Mesendoderm (in vitro differentiated cells): ENCODE data around the gene ADGRG3.

ENCODE experiments used
- DNase-seq: peaks from one replicate; pipeline ENCODE4 v3.0.0; 2013
- H2AK5ac ChIP-seq: 2 replicates; pipeline ENCODE4 v1.6.1; 2013; ENCODE audit warnings: low read length, inconsistent platforms
- H2BK120ac ChIP-seq: 2 replicates; pipeline ENCODE4 v1.6.1; 2013; ENCODE audit warnings: low read depth, mild to moderate bottlenecking, low read length, moderate library complexity, mixed read lengths
- H2BK15ac ChIP-seq: replicated peaks from 2 replicates; pipeline ENCODE4 v1.6.1; 2013; ENCODE audit warnings: low read depth, mild to moderate bottlenecking, moderate library complexity
- H2BK5ac ChIP-seq: 2 replicates; pipeline ENCODE4 v1.6.1; 2013; ENCODE audit warnings: low read length, inconsistent platforms
- H3K18ac ChIP-seq: 2 replicates; pipeline ENCODE4 v1.6.1; 2013; ENCODE audit warnings: mild to moderate bottlenecking, low read length, mixed read lengths
- H3K23ac ChIP-seq: one replicate; pipeline ENCODE4 v1.6.1; 2013; ENCODE audit warnings: low read length
- H3K27ac ChIP-seq: 2 replicates; pipeline ENCODE4 v1.5.1; 2013; ENCODE audit warnings: low read depth, mild to moderate bottlenecking, inconsistent platforms, low read length, moderate library complexity
- H3K27me3 ChIP-seq: 2 replicates; pipeline ENCODE4 v1.6.1; 2013; ENCODE audit warnings: low read length, control low read depth, mild to moderate bottlenecking, inconsistent platforms; ENCODE audit not compliant: insufficient read depth, poor library complexity
- H3K36me3 ChIP-seq: 2 replicates; pipeline ENCODE4 v1.6.1; 2013; ENCODE audit warnings: low read length, inconsistent platforms; ENCODE audit not compliant: control insufficient read depth, insufficient read depth
- H3K4ac ChIP-seq: one replicate; pipeline ENCODE4 v1.6.1; 2013; ENCODE audit warnings: low read depth, mild to moderate bottlenecking, low read length, moderate library complexity
- H3K4me1 ChIP-seq: 2 replicates; pipeline ENCODE4 v1.6.1; 2013; ENCODE audit warnings: low read depth, low read length, inconsistent platforms; ENCODE audit not compliant: control insufficient read depth
- H3K4me2 ChIP-seq: 2 replicates; pipeline ENCODE4 v1.6.1; 2013; ENCODE audit warnings: low read length
- H3K4me3 ChIP-seq: 2 replicates; pipeline ENCODE4 v1.5.1; 2013; ENCODE audit warnings: mild to moderate bottlenecking, low read length
- H3K56ac ChIP-seq: one replicate; pipeline ENCODE4 v1.6.1; 2013; ENCODE audit warnings: low read length
- H3K79me1 ChIP-seq: 2 replicates; pipeline ENCODE4 v1.6.1; 2013; ENCODE audit warnings: low read length, inconsistent platforms
- H3K79me2 ChIP-seq: 2 replicates; pipeline ENCODE4 v1.6.1; 2013; ENCODE audit warnings: mild to moderate bottlenecking, low read length; ENCODE audit not compliant: control insufficient read depth, insufficient read depth
- H3K9ac ChIP-seq: 2 replicates; pipeline ENCODE4 v1.6.1; 2013; ENCODE audit warnings: low read length, inconsistent platforms
- H4K5ac ChIP-seq: one replicate; pipeline ENCODE4 v1.6.1; 2013; ENCODE audit warnings: low read length
- H4K8ac ChIP-seq: one replicate; pipeline ENCODE4 v1.6.1; 2013; ENCODE audit warnings: low read depth, mild to moderate bottlenecking, control low read depth, low read length, moderate library complexity
- whole genome bisulfite sequencing: extraction: QIAGEN DNeasy Blood & Tissue Kit; methylation state at CpG from one replicate; pipeline ENCODE4 v1.1.7; 2013; ENCODE audit warnings: low lambda C conversion rate, missing lambda C conversion rate; ENCODE audit not compliant: insufficient coverage; ENCODE audit errors: extremely low coverage; 5-methylcytosine and 5-hydroxymethylcytosine counted together

ADGRG3 gene

DNA sequence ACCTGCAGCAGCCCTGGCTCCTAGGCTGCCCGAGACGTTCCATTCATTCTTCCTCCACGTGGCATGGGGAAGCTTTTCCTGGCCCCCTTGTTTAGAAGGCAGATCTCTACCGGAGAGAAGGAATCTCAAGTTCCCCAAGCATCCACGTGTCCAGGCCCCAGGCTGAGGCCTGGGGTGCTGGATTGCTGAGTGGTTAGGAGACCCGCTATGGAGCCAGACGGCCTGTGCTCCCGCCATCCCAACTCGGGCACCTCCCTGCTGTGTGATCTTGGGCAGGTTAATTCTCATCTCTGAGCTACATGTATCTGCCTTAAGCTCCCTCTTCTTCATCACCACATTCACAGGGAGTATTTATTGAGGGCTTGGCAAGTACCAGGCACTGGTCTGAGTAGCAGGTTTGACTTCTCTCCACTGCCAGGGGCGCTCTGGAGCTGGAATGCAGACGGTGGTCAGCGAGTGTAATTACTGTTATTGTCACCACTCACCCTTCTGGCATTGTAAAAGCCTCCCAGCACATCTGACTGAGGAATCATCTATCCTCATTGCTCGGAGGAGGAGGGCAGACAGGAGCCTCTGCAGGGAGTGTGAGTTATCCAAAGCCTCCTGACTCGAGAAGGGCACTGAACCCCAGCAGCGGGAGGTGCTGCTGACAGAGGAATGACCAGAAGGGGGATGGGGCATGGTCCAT is 40.8 kb upstream of the ADGRG3 start:
- peak; percentile 91 for DNase-seq
- Histone ChIP-seq H4K5ac (no peak overlapping the region), H2BK5ac (no peak overlapping the region), H3K9ac (no peak overlapping the region), H3K27me3 (no peaks in the 10 kb centered on the region), H3K23ac (no peak overlapping the region), H2BK15ac (no peak overlapping the region), H3K4me2 (peak overlapping the region; percentile 43), H3K4ac (no peak overlapping the region), H3K18ac (no peak overlapping the region), H3K79me1 (no peaks in the 10 kb centered on the region), H3K79me2 (no peaks in the 10 kb centered on the region), H2AK5ac (no peak overlapping the region), H3K4me3 (no peak overlapping the region), H3K4me1 (peaks cover 9% of the 10 kb centered on the region), H3K27ac (no peak overlapping the region), H2BK120ac (no peak overlapping the region), H4K8ac (no peak overlapping the region), H3K56ac (peak overlapping the region; percentile 37), H3K36me3 (no peaks in the 10 kb centered on the region)
- WGBS, result no CpG with 5 or more reads among the region's 15 CpGs

DNA sequence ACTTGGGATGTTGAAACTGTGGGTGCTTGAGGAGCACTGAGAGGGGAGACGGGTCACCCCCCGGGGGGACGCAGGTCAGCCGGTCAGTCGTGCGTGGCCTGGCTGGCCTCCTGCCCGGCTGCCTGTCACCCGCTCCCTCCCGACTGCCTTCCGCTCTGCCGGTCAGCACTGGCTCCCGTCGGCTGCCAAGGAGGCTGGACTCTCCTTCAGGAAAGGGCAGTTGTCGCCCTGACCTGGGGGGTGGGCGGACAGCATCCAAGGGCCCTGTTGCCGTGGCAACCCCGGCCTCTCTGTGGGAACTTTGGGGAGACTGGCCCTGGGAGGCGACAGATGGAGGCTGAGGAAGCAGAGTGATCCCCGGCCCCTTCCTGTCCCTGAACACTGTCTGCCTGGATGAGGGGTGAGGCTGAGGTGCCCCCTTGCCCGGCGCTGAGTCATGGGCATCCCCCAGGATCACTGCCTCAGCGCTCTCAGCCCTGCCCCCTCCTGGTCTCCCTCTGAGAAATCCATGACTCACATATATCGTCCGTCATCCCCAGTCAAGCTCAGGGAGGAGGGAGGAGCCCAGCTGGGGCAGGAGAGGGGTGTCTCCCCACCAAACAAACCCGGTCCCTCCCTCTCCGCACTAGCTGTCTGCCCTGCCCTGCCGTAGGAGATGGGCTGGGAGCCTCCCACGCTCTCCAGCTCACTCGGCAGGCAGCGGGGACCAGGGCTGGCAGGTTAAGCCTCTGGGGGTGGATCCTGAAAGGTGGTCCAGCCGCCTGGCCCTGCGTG is 39.9 kb upstream of the ADGRG3 start, which contains the start of gene ADGRG1:
ADGRG1 (plus strand) TSS at position 623 of the 774 bp plus-strand sequence. CDS start 21,658 bp downstream, outside the sequence.
- Histone ChIP-seq H3K18ac (no peak within 1 kb of the TSS), H3K23ac (peak within 1 kb of the TSS; percentile 31), H3K79me1 (no peaks in the 10 kb centered on the region), H4K8ac (no peak within 1 kb of the TSS), H3K4me1 (peaks cover 9% of the 10 kb centered on the region), H2BK15ac (no peak within 1 kb of the TSS), H2BK5ac (no peak within 1 kb of the TSS), H3K27ac (no peak within 1 kb of the TSS), H4K5ac (no peak within 1 kb of the TSS), H3K4me3 (no peak within 1 kb of the TSS), H3K36me3 (no peaks in the 10 kb centered on the region), H3K56ac (peak within 1 kb of the TSS; percentile 37), H3K4ac (no peak within 1 kb of the TSS), H3K4me2 (peak within 1 kb of the TSS; percentile 43), H3K9ac (no peak within 1 kb of the TSS), H2AK5ac (no peak within 1 kb of the TSS), H3K79me2 (no peaks in the 10 kb centered on the region), H3K27me3 (no peaks in the 10 kb centered on the region), H2BK120ac (no peak within 1 kb of the TSS)
- peak; percentile 95 for DNase-seq
- no CpG with 5 or more reads among the region's 32 CpGs for WGBS

DNA sequence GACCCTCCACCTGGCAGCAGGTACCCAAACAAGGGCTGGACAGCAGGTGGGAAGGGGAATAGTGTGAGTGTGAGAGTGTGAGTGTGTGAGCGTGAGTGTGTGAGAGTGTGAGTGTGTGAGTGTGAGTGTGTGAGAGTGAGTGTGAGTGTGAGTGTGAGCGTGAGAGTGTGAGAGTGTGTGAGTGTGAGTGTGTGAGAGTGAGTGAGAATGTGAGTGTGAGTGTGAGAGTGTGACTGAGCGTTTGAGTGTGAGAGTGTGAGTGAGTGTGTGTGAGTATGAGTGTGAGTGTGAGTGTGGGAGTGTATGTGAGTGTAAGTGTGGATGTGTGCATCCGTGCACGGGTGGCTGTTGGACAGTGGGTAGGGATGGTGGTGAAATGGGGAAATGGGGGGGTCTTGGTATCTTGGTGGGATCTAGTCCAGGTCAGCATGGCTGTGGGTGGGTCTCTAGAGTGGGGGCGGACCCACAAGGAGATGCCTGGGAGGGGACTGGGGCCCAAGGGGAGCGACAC is 39.3 kb upstream of the ADGRG3 start:
- Histone ChIP-seq H3K23ac (no peak overlapping the region), H2BK5ac (no peak overlapping the region), H3K79me2 (no peaks in the 10 kb centered on the region), H3K4me3 (no peak overlapping the region), H4K5ac (no peak overlapping the region), H3K9ac (no peak overlapping the region), H3K56ac (peak overlapping the region; percentile 6), H3K79me1 (no peaks in the 10 kb centered on the region), H3K4ac (no peak overlapping the region), H3K36me3 (no peaks in the 10 kb centered on the region), H3K4me2 (no peak overlapping the region), H3K18ac (no peak overlapping the region), H4K8ac (no peak overlapping the region), H3K27ac (no peak overlapping the region), H3K4me1 (peaks cover 9% of the 10 kb centered on the region), H2AK5ac (no peak overlapping the region), H2BK15ac (no peak overlapping the region), H2BK120ac (no peak overlapping the region), H3K27me3 (no peaks in the 10 kb centered on the region)
- no peak for DNase-seq
- WGBS, result 100% methylated on average over 3 of the region's 7 CpGs

DNA sequence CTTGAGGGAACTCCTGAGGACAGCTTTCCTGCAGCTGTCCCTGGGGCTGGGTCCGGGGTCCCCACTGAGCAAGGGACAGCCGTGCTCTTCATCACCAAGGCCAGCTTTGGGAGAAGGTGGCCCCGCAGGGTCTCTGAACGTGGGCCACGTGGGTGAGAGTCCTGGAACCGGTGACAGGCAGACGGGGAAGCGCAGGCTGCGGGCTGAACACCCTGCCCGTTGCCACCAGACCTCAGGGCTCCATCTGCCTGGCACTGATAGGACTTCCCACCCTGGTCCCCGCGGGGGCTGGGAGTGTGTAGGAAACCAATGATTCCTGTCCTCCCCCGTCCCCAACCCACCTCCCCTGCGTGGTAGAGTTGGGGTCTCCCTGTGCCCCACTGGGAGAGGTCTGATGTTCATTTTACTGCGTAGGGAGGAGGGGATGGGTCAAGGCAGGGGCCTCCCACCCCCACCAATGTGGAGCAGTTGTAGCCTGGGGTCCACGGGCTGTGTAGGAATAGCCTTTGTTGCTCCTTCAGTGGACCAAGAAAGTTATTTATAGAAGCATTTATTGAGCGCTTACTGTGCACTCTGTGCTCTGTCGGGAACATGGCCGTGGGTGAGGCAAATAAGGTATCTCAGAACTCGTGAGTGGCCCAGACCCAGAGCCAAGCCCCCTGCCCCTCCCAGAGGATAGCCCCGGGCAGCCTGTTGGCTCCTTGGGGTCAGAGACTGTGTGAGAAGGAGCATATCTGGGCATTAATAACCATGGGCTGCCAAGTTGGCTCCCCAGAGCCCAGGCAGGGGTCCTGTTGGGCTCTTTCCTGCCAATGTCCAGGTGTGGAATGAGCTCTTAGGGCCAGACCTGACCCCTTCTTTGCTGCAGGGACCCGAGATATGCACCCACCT is 38.3 kb upstream of the ADGRG3 start:
- H3K79me2 ChIP-seq, result no peaks in the 10 kb centered on the region
- H4K8ac ChIP-seq, result no peak overlapping the region
- H3K4me1 ChIP-seq, result peaks cover 9% of the 10 kb centered on the region
- H2BK120ac ChIP-seq, result no peak overlapping the region
- no peak overlapping the region for H2BK15ac ChIP-seq
- no peak overlapping the region for H3K27ac ChIP-seq
- no peak overlapping the region for H2AK5ac ChIP-seq
- no peak overlapping the region for H3K4me3 ChIP-seq
- no peak overlapping the region for H3K4ac ChIP-seq
- no peak overlapping the region for H3K9ac ChIP-seq
- H3K56ac ChIP-seq, result no peak overlapping the region
- no peaks in the 10 kb centered on the region for H3K79me1 ChIP-seq
- no peak overlapping the region for H3K4me2 ChIP-seq
- no peak overlapping the region for H4K5ac ChIP-seq
- H3K27me3 ChIP-seq, result no peaks in the 10 kb centered on the region
- no peak for DNase-seq
- H3K36me3 ChIP-seq, result no peaks in the 10 kb centered on the region
- no peak overlapping the region for H3K18ac ChIP-seq
- no CpG with 5 or more reads among the region's 22 CpGs for WGBS
- H2BK5ac ChIP-seq, result no peak overlapping the region
- no peak overlapping the region for H3K23ac ChIP-seq

DNA sequence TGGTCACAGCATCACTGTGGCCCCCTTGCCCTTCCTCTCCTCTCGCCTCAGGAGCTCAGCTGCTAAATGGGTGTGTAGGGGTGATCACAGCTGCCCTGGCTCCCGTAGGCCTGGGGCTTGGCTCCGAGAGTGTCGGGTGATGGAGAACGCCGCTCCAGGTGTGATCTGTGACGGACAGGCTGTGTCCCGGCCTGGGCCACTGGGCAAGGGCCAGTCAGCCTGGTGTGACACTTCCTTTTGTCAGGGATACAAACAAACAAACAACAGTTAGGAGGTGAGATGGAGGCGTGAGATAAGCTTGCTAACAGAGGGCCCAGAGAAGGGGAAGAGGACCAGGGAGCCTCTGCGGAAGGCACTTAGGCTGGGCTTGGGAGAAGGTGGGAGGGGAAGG is 37.7 kb upstream of the ADGRG3 start:
- Histone ChIP-seq H2BK15ac (no peak overlapping the region), H3K36me3 (no peaks in the 10 kb centered on the region), H4K5ac (no peak overlapping the region), H3K79me2 (no peaks in the 10 kb centered on the region), H4K8ac (no peak overlapping the region), H3K4ac (no peak overlapping the region), H3K56ac (no peak overlapping the region), H3K18ac (no peak overlapping the region), H3K4me1 (peaks cover 9% of the 10 kb centered on the region), H3K79me1 (no peaks in the 10 kb centered on the region), H2AK5ac (no peak overlapping the region), H3K9ac (no peak overlapping the region), H3K27me3 (no peaks in the 10 kb centered on the region), H2BK5ac (no peak overlapping the region), H3K23ac (no peak overlapping the region), H3K4me2 (no peak overlapping the region), H3K27ac (no peak overlapping the region), H2BK120ac (no peak overlapping the region), H3K4me3 (no peak overlapping the region)
- no CpG with 5 or more reads among the region's 10 CpGs for WGBS
- DNase-seq, result peak; percentile 92
